ENCODE measurements around the gene RMRP.
A peak's percentile ranks its signal among the peaks of the same experiment; 100 is the strongest.

Gene RMRP

DNA sequence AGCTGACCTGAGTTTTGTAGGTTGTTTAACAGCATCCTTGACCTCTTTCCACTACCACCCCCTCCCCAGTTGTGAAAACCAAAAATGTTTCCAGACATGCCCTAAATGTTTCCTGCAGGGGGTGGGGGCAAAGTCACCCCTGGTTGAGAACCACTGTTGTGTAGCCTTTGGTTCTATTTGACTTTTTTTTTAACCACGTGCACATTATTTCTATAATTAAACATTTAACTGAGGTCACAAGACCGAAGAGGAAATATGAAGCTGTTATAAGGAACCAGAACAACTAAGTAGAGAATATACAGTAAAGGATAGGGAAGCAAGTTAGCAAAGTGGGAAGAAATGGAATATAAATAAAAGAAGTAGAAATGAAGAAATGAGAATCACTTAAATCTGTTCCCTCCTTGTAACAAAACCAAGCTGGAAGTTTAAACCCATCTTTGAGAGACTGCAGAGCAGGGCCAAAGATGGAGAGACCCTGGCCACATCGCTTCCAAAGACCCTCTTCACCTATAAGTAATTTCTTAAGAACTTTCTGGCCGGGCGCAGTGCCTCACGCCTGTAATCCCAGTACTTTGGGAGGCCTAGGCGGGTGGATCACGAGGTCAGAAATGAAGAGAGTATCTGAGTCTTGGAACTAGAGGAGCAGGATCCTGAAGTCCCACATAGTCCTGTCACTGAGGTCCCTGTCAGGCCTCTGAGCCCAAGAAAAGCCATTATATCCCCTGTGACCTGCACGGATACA, 21.5 kb downstream of the RMRP start:
- Histone ChIP-seq H3F3A (ENCODE audit: insufficient read depth) (peaks cover 41% of the 10 kb centered on the region), H3K27ac (ENCODE audit: low read depth, low read length) (peak overlapping the region; percentile 88), H4K20me1 (ENCODE audit: low read depth, low read length) (no peaks in the 10 kb centered on the region), H3K79me2 (ENCODE audit: insufficient read depth, low read length) (no peaks in the 10 kb centered on the region), H3K9ac (ENCODE audit: low read length) (peak overlapping the region; percentile 40), H3K27me3 (ENCODE audit: low read length) (no peaks in the 10 kb centered on the region), H2AFZ (ENCODE audit: low read depth, low read length, severe bottlenecking) (no peak overlapping the region), H3K36me3 (ENCODE audit: low read length) (no peaks in the 10 kb centered on the region), H3K4me2 (ENCODE audit: low read depth, low read length, poor library complexity, severe bottlenecking) (peak overlapping the region; percentile 59), H3K9me3 (ENCODE audit: insufficient read depth, low read length) (no peaks in the 10 kb centered on the region), H3K9me2 (replicated peaks; ENCODE audit: insufficient read depth, low read length) (no peaks in the 10 kb centered on the region), H3K4me3 (ENCODE audit: insufficient read depth, low read length, poor library complexity, severe bottlenecking) (peak overlapping the region; percentile 17)
- TF ChIP-seq EZH2phosphoT487 (conservative IDR thresholded peaks at IDR 0.05; ENCODE audit: low read length): no peak

DNA sequence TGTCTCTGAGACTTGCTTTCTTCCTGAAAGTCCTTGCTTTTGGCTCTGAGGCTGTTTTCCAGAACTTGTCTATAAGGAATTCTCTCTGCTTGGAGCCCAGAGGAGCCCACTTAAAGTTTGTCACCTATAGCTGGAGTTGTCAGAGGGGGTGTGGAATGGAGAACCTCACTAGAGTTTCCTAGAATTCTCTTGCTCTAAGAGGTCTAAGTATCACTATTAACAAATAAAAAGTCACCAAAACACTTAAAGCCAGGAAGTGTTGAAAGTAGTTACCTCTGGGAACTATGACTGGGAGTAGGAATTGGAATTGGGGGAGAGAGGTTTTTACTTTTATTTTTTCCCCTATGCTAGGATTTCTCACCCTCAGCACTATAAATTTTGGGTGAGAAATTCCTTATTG, 22.1 kb downstream of the RMRP start:
- TF ChIP-seq, protein P1, sequence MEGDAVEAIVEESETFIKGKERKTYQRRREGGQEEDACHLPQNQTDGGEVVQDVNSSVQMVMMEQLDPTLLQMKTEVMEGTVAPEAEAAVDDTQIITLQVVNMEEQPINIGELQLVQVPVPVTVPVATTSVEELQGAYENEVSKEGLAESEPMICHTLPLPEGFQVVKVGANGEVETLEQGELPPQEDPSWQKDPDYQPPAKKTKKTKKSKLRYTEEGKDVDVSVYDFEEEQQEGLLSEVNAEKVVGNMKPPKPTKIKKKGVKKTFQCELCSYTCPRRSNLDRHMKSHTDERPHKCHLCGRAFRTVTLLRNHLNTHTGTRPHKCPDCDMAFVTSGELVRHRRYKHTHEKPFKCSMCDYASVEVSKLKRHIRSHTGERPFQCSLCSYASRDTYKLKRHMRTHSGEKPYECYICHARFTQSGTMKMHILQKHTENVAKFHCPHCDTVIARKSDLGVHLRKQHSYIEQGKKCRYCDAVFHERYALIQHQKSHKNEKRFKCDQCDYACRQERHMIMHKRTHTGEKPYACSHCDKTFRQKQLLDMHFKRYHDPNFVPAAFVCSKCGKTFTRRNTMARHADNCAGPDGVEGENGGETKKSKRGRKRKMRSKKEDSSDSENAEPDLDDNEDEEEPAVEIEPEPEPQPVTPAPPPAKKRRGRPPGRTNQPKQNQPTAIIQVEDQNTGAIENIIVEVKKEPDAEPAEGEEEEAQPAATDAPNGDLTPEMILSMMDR (IDR thresholded peaks at IDR 0.05; ENCODE audit: insufficient read depth, low read length, poor library complexity, severe bottlenecking): no peak
- no peak for TF ChIP-seq EZH2phosphoT487 (conservative IDR thresholded peaks at IDR 0.05; ENCODE audit: low read length)
- Histone ChIP-seq H3K27me3 (ENCODE audit: low read length) (no peaks in the 10 kb centered on the region), H3K9me2 (replicated peaks; ENCODE audit: insufficient read depth, low read length) (no peaks in the 10 kb centered on the region), H3F3A (ENCODE audit: insufficient read depth) (peaks cover 43% of the 10 kb centered on the region), H4K20me1 (ENCODE audit: low read depth, low read length) (no peaks in the 10 kb centered on the region), H2AFZ (ENCODE audit: low read depth, low read length, severe bottlenecking) (no peak overlapping the region), H3K9me3 (ENCODE audit: insufficient read depth, low read length) (no peaks in the 10 kb centered on the region), H3K4me3 (ENCODE audit: insufficient read depth, low read length, poor library complexity, severe bottlenecking) (peak overlapping the region; percentile 7), H3K27ac (ENCODE audit: low read depth, low read length) (peak overlapping the region; percentile 88), H3K9ac (ENCODE audit: low read length) (peak overlapping the region; percentile 40), H3K36me3 (ENCODE audit: low read length) (no peaks in the 10 kb centered on the region), H3K79me2 (ENCODE audit: insufficient read depth, low read length) (no peaks in the 10 kb centered on the region), H3K4me2 (ENCODE audit: low read depth, low read length, poor library complexity, severe bottlenecking) (peak overlapping the region; percentile 59)

DNA sequence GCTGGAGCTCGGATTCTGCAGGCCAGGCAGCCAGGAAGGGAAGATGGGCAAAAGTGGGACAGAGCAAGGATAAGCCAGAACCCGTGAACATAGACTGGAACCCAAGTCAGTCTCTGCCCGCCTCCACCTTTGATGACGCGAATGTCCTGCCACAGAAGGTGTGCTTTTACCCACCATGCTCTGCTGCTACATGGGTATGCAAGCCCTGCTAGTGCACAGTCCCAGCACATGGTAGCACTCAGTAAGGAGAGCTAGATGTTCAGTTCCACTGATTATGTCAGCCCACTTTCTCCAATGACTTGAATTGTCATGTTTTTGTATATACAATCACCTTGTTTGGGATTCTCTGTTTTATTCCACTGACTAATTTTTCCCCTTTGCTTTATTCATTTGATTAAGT, 28.2 kb downstream of the RMRP start:
- TF ChIP-seq, protein P1 (IDR thresholded peaks at IDR 0.05; ENCODE audit: insufficient read depth, low read length, poor library complexity, severe bottlenecking): no peak
- TF ChIP-seq EZH2phosphoT487 (conservative IDR thresholded peaks at IDR 0.05; ENCODE audit: low read length): no peak
- Histone ChIP-seq H3K9me2 (replicated peaks; ENCODE audit: insufficient read depth, low read length) (no peaks in the 10 kb centered on the region), H3K27ac (ENCODE audit: low read depth, low read length) (no peak overlapping the region), H3K4me2 (ENCODE audit: low read depth, low read length, poor library complexity, severe bottlenecking) (no peak overlapping the region), H3K9me3 (ENCODE audit: insufficient read depth, low read length) (no peaks in the 10 kb centered on the region), H3K79me2 (ENCODE audit: insufficient read depth, low read length) (no peaks in the 10 kb centered on the region), H4K20me1 (ENCODE audit: low read depth, low read length) (no peaks in the 10 kb centered on the region), H3K36me3 (ENCODE audit: low read length) (no peaks in the 10 kb centered on the region), H3K4me3 (ENCODE audit: insufficient read depth, low read length, poor library complexity, severe bottlenecking) (no peak overlapping the region), H3F3A (ENCODE audit: insufficient read depth) (peaks cover 30% of the 10 kb centered on the region), H3K9ac (ENCODE audit: low read length) (no peak overlapping the region), H2AFZ (ENCODE audit: low read depth, low read length, severe bottlenecking) (no peak overlapping the region), H3K27me3 (ENCODE audit: low read length) (no peaks in the 10 kb centered on the region)

DNA sequence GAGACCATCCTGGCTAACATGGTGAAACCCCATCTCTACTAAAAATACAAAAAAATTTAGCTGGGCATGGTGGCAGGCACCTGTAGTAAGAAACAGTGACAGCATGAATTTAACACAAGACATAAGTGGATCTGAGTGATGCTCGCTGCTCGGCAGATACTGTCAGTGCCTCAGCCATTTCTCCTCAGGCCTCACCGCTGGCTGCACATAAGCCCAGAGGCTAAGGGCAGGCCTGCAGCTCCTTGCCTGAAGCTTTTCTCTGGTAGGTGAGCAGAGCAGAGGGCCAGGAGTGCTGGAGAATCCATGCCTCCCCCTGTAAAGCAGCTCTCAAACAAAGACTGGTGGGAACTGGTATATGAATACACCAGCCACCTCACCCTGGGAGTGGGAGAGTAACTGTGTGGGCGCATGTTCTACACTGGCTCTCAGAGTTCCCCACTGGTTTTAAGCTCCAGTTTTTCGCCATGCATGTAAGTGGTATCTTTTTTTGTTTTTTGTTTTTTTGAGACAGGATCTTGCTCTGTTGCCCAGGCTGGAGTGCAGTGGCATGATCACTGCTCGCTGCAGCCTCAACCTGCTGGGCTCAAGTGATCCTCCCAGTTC, 29.3 kb downstream of the RMRP start:
- no peak for TF ChIP-seq EZH2phosphoT487 (conservative IDR thresholded peaks at IDR 0.05; ENCODE audit: low read length)
- TF ChIP-seq, protein P1 (IDR thresholded peaks at IDR 0.05; ENCODE audit: insufficient read depth, low read length, poor library complexity, severe bottlenecking): no peak
- Histone ChIP-seq H3K27ac (ENCODE audit: low read depth, low read length) (no peak overlapping the region), H3K36me3 (ENCODE audit: low read length) (no peaks in the 10 kb centered on the region), H2AFZ (ENCODE audit: low read depth, low read length, severe bottlenecking) (no peak overlapping the region), H3F3A (ENCODE audit: insufficient read depth) (peaks cover 20% of the 10 kb centered on the region; the same call in 1 of the 2 replicates), H3K9ac (ENCODE audit: low read length) (no peak overlapping the region), H3K79me2 (ENCODE audit: insufficient read depth, low read length) (no peaks in the 10 kb centered on the region), H3K27me3 (ENCODE audit: low read length) (no peaks in the 10 kb centered on the region), H4K20me1 (ENCODE audit: low read depth, low read length) (no peaks in the 10 kb centered on the region), H3K9me3 (ENCODE audit: insufficient read depth, low read length) (no peaks in the 10 kb centered on the region), H3K4me2 (ENCODE audit: low read depth, low read length, poor library complexity, severe bottlenecking) (no peak overlapping the region), H3K4me3 (ENCODE audit: insufficient read depth, low read length, poor library complexity, severe bottlenecking) (no peak overlapping the region), H3K9me2 (replicated peaks; ENCODE audit: insufficient read depth, low read length) (no peaks in the 10 kb centered on the region)

Data from SU-DHL-6 (cell line).